HCT116 (cell line): ENCODE measurements around the gene TPPP2.
"Not testable (repeated sequence)": the region's sequence is repeated elsewhere in the genome, so short reads cannot be mapped to it uniquely, and the experiment has no call there.

Experiments
- RAD21 ChIP-seq: IDR thresholded peaks from 2 replicates; pipeline ENCODE4 v1.6.1; 2012; ENCODE audit warnings: low read depth, mild to moderate bottlenecking
- SRF ChIP-seq: IDR thresholded peaks from 2 replicates; pipeline ENCODE4 v1.6.1; 2012; ENCODE audit warnings: low read depth
- TF ChIP-seq, protein P1 (sequence below), 3 experiments: fragments of 200-600 bp in 1 of 3; sonication (generic) in 1 of 3; IDR thresholded peaks in 2 of 3; conservative IDR thresholded peaks in 1 of 3; 2 replicates each; pipeline ENCODE4 v1.5.1; 2012 to 2017; ENCODE audit warnings: low read depth in 2 of 3, low read length in 2 of 3, antibody characterized with exemption in 1 of 3, borderline replicate concordance in 1 of 3, control low read depth in 1 of 3, mild to moderate bottlenecking in 1 of 3, mixed read lengths in 1 of 3, mixed run types in 1 of 3, moderate library complexity in 1 of 3; ENCODE audit not compliant: insufficient read depth in 1 of 3

DNA sequence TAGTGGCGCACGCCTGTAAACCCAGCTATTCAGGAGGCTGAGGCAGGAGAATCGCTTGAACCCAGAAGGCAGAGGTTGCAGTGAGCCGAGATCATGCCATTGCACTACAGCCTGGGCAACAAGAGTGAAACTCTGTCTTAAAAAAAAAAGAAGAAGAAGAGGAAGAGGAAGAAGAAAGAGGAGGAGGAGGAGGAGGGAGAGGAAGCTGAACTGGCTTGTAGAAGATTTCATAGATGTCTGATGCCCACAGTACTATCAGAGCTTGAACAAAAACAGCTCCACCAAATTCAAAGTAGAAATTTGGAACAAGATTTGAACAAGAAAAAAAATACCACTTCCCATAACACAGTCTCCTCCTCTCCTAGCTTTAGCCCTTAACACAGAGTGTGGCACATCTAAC, 44.4 kb upstream of the TPPP2 start:
- not testable (repeated sequence) for TF ChIP-seq SRF, RAD21
- TF ChIP-seq, protein P1, sequence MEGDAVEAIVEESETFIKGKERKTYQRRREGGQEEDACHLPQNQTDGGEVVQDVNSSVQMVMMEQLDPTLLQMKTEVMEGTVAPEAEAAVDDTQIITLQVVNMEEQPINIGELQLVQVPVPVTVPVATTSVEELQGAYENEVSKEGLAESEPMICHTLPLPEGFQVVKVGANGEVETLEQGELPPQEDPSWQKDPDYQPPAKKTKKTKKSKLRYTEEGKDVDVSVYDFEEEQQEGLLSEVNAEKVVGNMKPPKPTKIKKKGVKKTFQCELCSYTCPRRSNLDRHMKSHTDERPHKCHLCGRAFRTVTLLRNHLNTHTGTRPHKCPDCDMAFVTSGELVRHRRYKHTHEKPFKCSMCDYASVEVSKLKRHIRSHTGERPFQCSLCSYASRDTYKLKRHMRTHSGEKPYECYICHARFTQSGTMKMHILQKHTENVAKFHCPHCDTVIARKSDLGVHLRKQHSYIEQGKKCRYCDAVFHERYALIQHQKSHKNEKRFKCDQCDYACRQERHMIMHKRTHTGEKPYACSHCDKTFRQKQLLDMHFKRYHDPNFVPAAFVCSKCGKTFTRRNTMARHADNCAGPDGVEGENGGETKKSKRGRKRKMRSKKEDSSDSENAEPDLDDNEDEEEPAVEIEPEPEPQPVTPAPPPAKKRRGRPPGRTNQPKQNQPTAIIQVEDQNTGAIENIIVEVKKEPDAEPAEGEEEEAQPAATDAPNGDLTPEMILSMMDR (IDR thresholded peaks at IDR 0.05 in 2 of 3, conservative IDR thresholded peaks at IDR 0.05 in 1 of 3; ENCODE audit: borderline replicate concordance in 1 of 3, insufficient read depth in 1 of 3, low read depth in 2 of 3, low read length in 2 of 3), result not testable (repeated sequence)
